ENCODE measurements around the gene ARHGAP25.

- TF ChIP-seq CTCF (IDR thresholded peaks at IDR 0.05; ENCODE audit: extremely low read depth in 1 of 2, insufficient read depth in 1 of 2, low read depth in 1 of 2, low read length in 2 of 2): no peak
- TF ChIP-seq POLR2A (IDR thresholded peaks at IDR 0.05; ENCODE audit: low read depth, low read length): no peak
Measured at GRCh38 chr2:68833162-68833561, 98.6 kb downstream of the ARHGAP25 start.

Measured in endothelial cell of umbilical vein (primary cell).